HUES6 (cell line): Measurements from ENCODE around the gene RINL.

Source experiments
- H3K27ac ChIP-seq: 2 replicates; pipeline ENCODE4 v1.7.0; 2013; ENCODE audit warnings: low read depth, mild to moderate bottlenecking, low read length, inconsistent platforms
- H3K27me3 ChIP-seq: 2 replicates; pipeline ENCODE4 v1.6.1; 2013; ENCODE audit warnings: low read length; ENCODE audit not compliant: control insufficient read depth, insufficient read depth
- H3K36me3 ChIP-seq: 2 replicates; pipeline ENCODE4 v1.6.1; 2013; ENCODE audit warnings: low read length; ENCODE audit not compliant: control insufficient read depth, insufficient read depth
- H3K4me1 ChIP-seq: 2 replicates; pipeline ENCODE4 v1.6.1; 2013; ENCODE audit warnings: low read length; ENCODE audit not compliant: control insufficient read depth, insufficient read depth
- H3K4me3 ChIP-seq: 2 replicates; pipeline ENCODE4 v1.5.1; 2013; ENCODE audit warnings: low read depth, low read length
- H3K9ac ChIP-seq: one replicate; pipeline ENCODE4 v1.6.1; 2013; ENCODE audit warnings: mild to moderate bottlenecking, low read length
- H3K9me3 ChIP-seq: 2 replicates; pipeline ENCODE4 v1.6.1; 2013; ENCODE audit warnings: low read depth, low read length; ENCODE audit not compliant: control insufficient read depth, insufficient read depth

RINL gene

GRCh38 chr19:38877781-38878574, at the start of gene RINL:
RINL (minus strand) TSS chr19:38878275; CDS start chr19:38876742, 1,533 bp downstream.
- Histone ChIP-seq H3K4me1 (peaks cover 30% of the 10 kb centered on the region), H3K9ac (no peak within 1 kb of the TSS), H3K27me3 (no peaks in the 10 kb centered on the region), H3K36me3 (no peaks in the 10 kb centered on the region), H3K27ac (peak within 1 kb of the TSS; percentile 33; the same call in 1 of the 2 replicates), H3K9me3 (no peaks in the 10 kb centered on the region), H3K4me3 (peak within 1 kb of the TSS; percentile 43; the same call in 1 of the 2 replicates)

- Histone ChIP-seq H3K27ac (no peak overlapping the region), H3K9ac (no peak overlapping the region), H3K36me3 (peaks cover 48% of the 10 kb centered on the region), H3K27me3 (no peaks in the 10 kb centered on the region), H3K9me3 (no peaks in the 10 kb centered on the region), H3K4me1 (0 out of 2 replicates have a peak, but pooled peaks cover under 1% of the 10 kb centered on the region), H3K4me3 (no peak overlapping the region)
Measured at GRCh38 chr19:38924388-38924787, 46.3 kb upstream of the RINL start.

GRCh38 chr19:38922482-38922881, 44.4 kb upstream of the RINL start:
- H3K9ac ChIP-seq = no peak overlapping the region
- H3K27me3 ChIP-seq = no peaks in the 10 kb centered on the region
- no peaks in the 10 kb centered on the region for H3K9me3 ChIP-seq
- H3K4me3 ChIP-seq = no peak overlapping the region
- H3K27ac ChIP-seq = no peak overlapping the region
- no peaks in the 10 kb centered on the region for H3K4me1 ChIP-seq
- H3K36me3 ChIP-seq = peaks cover 47% of the 10 kb centered on the region

- no peak overlapping the region for H3K27ac ChIP-seq
- H3K27me3 ChIP-seq = no peaks in the 10 kb centered on the region
- peaks cover 47% of the 10 kb centered on the region for H3K36me3 ChIP-seq
Measured at GRCh38 chr19:38921420-38922274, 43.6 kb upstream of the RINL start.

GRCh38 chr19:38920602-38921419, 42.7 kb upstream of the RINL start:
- peaks cover 46% of the 10 kb centered on the region for H3K36me3 ChIP-seq
- H3K4me3 ChIP-seq = no peak overlapping the region
- H3K9me3 ChIP-seq = no peaks in the 10 kb centered on the region
- H3K27me3 ChIP-seq = no peaks in the 10 kb centered on the region
- no peaks in the 10 kb centered on the region for H3K4me1 ChIP-seq
- no peak overlapping the region for H3K9ac ChIP-seq
- H3K27ac ChIP-seq = no peak overlapping the region

More at GRCh38 chr19:38921420-38922274, 43.6 kb upstream of the RINL start:
- no peak overlapping the region for H3K4me3 ChIP-seq
- H3K4me1 ChIP-seq = no peaks in the 10 kb centered on the region
- H3K9me3 ChIP-seq = no peaks in the 10 kb centered on the region
- no peak overlapping the region for H3K9ac ChIP-seq

GRCh38 chr19:38919837-38920601, 41.9 kb upstream of the RINL start:
- H3K36me3 ChIP-seq = peaks cover 43% of the 10 kb centered on the region
- no peaks in the 10 kb centered on the region for H3K9me3 ChIP-seq
- H3K4me3 ChIP-seq = no peak overlapping the region
- H3K27me3 ChIP-seq = no peaks in the 10 kb centered on the region
- H3K27ac ChIP-seq = no peak overlapping the region
- no peaks in the 10 kb centered on the region for H3K4me1 ChIP-seq
- H3K9ac ChIP-seq = no peak overlapping the region

GRCh38 chr19:38918526-38918925, 40.5 kb upstream of the RINL start:
- peaks cover 30% of the 10 kb centered on the region for H3K36me3 ChIP-seq
- no peaks in the 10 kb centered on the region for H3K27me3 ChIP-seq
- no peak overlapping the region for H3K27ac ChIP-seq
- H3K4me1 ChIP-seq = no peaks in the 10 kb centered on the region
- no peak overlapping the region for H3K9ac ChIP-seq
- no peaks in the 10 kb centered on the region for H3K9me3 ChIP-seq
- no peak overlapping the region for H3K4me3 ChIP-seq

- no peaks in the 10 kb centered on the region for H3K4me1 ChIP-seq
- no peak overlapping the region for H3K9ac ChIP-seq
- H3K9me3 ChIP-seq = no peaks in the 10 kb centered on the region
- H3K4me3 ChIP-seq = no peak overlapping the region
- no peaks in the 10 kb centered on the region for H3K27me3 ChIP-seq
- H3K27ac ChIP-seq = no peak overlapping the region
- H3K36me3 ChIP-seq = peaks cover 30% of the 10 kb centered on the region
Measured at GRCh38 chr19:38917921-38918491, 39.9 kb upstream of the RINL start.

- no peak overlapping the region for H3K27ac ChIP-seq
Measured at GRCh38 chr19:38917516-38917915, 39.4 kb upstream of the RINL start.

More at GRCh38 chr19:38917516-38917915, 39.4 kb upstream of the RINL start:
- peaks cover 30% of the 10 kb centered on the region for H3K36me3 ChIP-seq
- no peaks in the 10 kb centered on the region for H3K9me3 ChIP-seq
- H3K9ac ChIP-seq = no peak overlapping the region
- peaks cover 4% of the 10 kb centered on the region; the same call in 1 of the 2 replicates for H3K27me3 ChIP-seq
- H3K4me1 ChIP-seq = no peaks in the 10 kb centered on the region
- no peak overlapping the region for H3K4me3 ChIP-seq
